Measurements from ENCODE around the gene CCDC18.

The CCDC18 gene

GRCh38 chr1:93321720-93322119 lies 141.2 kb downstream of the CCDC18 start:
- H3K27me3 ChIP-seq (ENCODE audit: control insufficient read depth, insufficient read depth, low read length), result no peaks in the 10 kb centered on the region
- H3K4me1 ChIP-seq (ENCODE audit: control insufficient read depth, low read depth, low read length), result no peaks in the 10 kb centered on the region
- no peaks in the 10 kb centered on the region for H3K9me3 ChIP-seq (ENCODE audit: control insufficient read depth, low read depth, low read length)
- no peak overlapping the region for H3K4me3 ChIP-seq (ENCODE audit: low read length)
- no peaks in the 10 kb centered on the region for H3K36me3 ChIP-seq (ENCODE audit: control insufficient read depth, low read depth, low read length)
- no peak overlapping the region for H3K9ac ChIP-seq (ENCODE audit: low read length)
- no peak overlapping the region for H3K27ac ChIP-seq (ENCODE audit: low read length)

- Histone ChIP-seq H3K27me3 (ENCODE audit: control insufficient read depth, insufficient read depth, low read length) (no peaks in the 10 kb centered on the region), H3K9ac (ENCODE audit: low read length) (no peak overlapping the region), H3K4me1 (ENCODE audit: control insufficient read depth, low read depth, low read length) (no peaks in the 10 kb centered on the region), H3K27ac (ENCODE audit: low read length) (no peak overlapping the region), H3K36me3 (ENCODE audit: control insufficient read depth, low read depth, low read length) (no peaks in the 10 kb centered on the region), H3K9me3 (ENCODE audit: control insufficient read depth, low read depth, low read length) (no peaks in the 10 kb centered on the region), H3K4me3 (ENCODE audit: low read length) (no peak overlapping the region)
These were observed 141.8 kb downstream of the CCDC18 start for GRCh38 chr1:93322349-93322748.

- Histone ChIP-seq H3K4me3 (ENCODE audit: low read length) (no peak overlapping the region), H3K9ac (ENCODE audit: low read length) (no peak overlapping the region), H3K27ac (ENCODE audit: low read length) (no peak overlapping the region), H3K27me3 (ENCODE audit: control insufficient read depth, insufficient read depth, low read length) (no peaks in the 10 kb centered on the region), H3K36me3 (ENCODE audit: control insufficient read depth, low read depth, low read length) (no peaks in the 10 kb centered on the region), H3K9me3 (ENCODE audit: control insufficient read depth, low read depth, low read length) (no peaks in the 10 kb centered on the region), H3K4me1 (ENCODE audit: control insufficient read depth, low read depth, low read length) (no peaks in the 10 kb centered on the region)
These were observed 142.8 kb downstream of the CCDC18 start for GRCh38 chr1:93323185-93323820.

GRCh38 chr1:93324486-93325464 lies 144.3 kb downstream of the CCDC18 start:
- no peaks in the 10 kb centered on the region for H3K9me3 ChIP-seq (ENCODE audit: control insufficient read depth, low read depth, low read length)
- H3K9ac ChIP-seq (ENCODE audit: low read length), result no peak overlapping the region
- H3K36me3 ChIP-seq (ENCODE audit: control insufficient read depth, low read depth, low read length), result no peaks in the 10 kb centered on the region
- no peaks in the 10 kb centered on the region for H3K4me1 ChIP-seq (ENCODE audit: control insufficient read depth, low read depth, low read length)
- H3K27ac ChIP-seq (ENCODE audit: low read length), result no peak overlapping the region
- H3K4me3 ChIP-seq (ENCODE audit: low read length), result no peak overlapping the region
- H3K27me3 ChIP-seq (ENCODE audit: control insufficient read depth, insufficient read depth, low read length), result no peaks in the 10 kb centered on the region
